Fibroblast of lung (primary cell): ENCODE data around the gene MPPED2. TPM values are rescaled to one million over a fixed set of nuclear protein-coding genes. Genes with fewer than 3 reads are reported as not detected.

Experiments used
- DNase-seq, 2 donors: peaks; one replicate each; pipeline versions ENCODE4 v3.0.0 to v3.0.0-alpha.2; 2010; ENCODE audit warnings: low read depth in 2 of 2
- H2AFZ ChIP-seq: 2 replicates; pipeline ENCODE4 v1.5.1; 2012; ENCODE audit warnings: low read length, control low read depth, inconsistent platforms
- H3K27ac ChIP-seq: 2 replicates; pipeline ENCODE4 v1.5.1; 2011; ENCODE audit warnings: low read length, control low read depth; ENCODE audit not compliant: insufficient read depth
- H3K27me3 ChIP-seq: 2 replicates; pipeline ENCODE4 v1.5.1; 2011; ENCODE audit warnings: mild to moderate bottlenecking, low read length; ENCODE audit not compliant: control insufficient read depth, insufficient read depth
- H3K36me3 ChIP-seq: 2 replicates; pipeline ENCODE4 v1.5.1; 2011; ENCODE audit warnings: low read length; ENCODE audit not compliant: control insufficient read depth, insufficient read depth
- H3K4me1 ChIP-seq: 2 replicates; pipeline ENCODE4 v1.5.1; 2011; ENCODE audit warnings: low read length; ENCODE audit not compliant: control insufficient read depth, insufficient read depth; ENCODE audit errors: extremely low read depth
- H3K4me2 ChIP-seq: 2 replicates; pipeline ENCODE4 v1.5.1; 2011; ENCODE audit warnings: low read length, control low read depth; ENCODE audit not compliant: insufficient read depth; ENCODE audit errors: extremely low read depth
- H3K4me3 ChIP-seq, 4 experiments: fragments of 200-600 bp in 1 of 4; sonication (generic) in 1 of 4; replicated peaks in 1 of 4; 2 replicates each; pipeline ENCODE4 v1.5.1; 2011 to 2016; ENCODE audit warnings: low read length in 4 of 4, low read depth in 3 of 4, mild to moderate bottlenecking in 3 of 4, control low read depth in 2 of 4, inconsistent platforms in 1 of 4, mixed read lengths in 1 of 4; ENCODE audit not compliant: insufficient read depth in 1 of 4; ENCODE audit errors: control extremely low read depth in 1 of 4
- H3K79me2 ChIP-seq: 2 replicates; pipeline ENCODE4 v1.5.1; 2012; ENCODE audit warnings: mild to moderate bottlenecking, low read length, inconsistent platforms; ENCODE audit not compliant: control insufficient read depth, insufficient read depth
- H3K9ac ChIP-seq: 2 replicates; pipeline ENCODE4 v1.5.1; 2011; ENCODE audit warnings: mild to moderate bottlenecking, low read length, control low read depth; ENCODE audit not compliant: insufficient read depth
- H3K9me3 ChIP-seq: 2 replicates; pipeline ENCODE4 v1.5.1; 2012; ENCODE audit warnings: low read depth, low read length; ENCODE audit not compliant: control insufficient read depth, insufficient read depth
- H4K20me1 ChIP-seq: 2 replicates; pipeline ENCODE4 v1.5.1; 2011; ENCODE audit warnings: low read length; ENCODE audit not compliant: control insufficient read depth, insufficient read depth; ENCODE audit errors: extremely low read depth
- EZH2 ChIP-seq: IDR thresholded peaks from 2 replicates; pipeline ENCODE4 v1.5.1; 2012; ENCODE audit warnings: low read length, control low read depth, mild to moderate bottlenecking; ENCODE audit errors: missing control alignments
- polyA plus RNA-seq, 2 donors: library from polyadenylated mRNA; depleted of rRNA in 1 of 2; stranded (reverse) in 1 of 2; unstranded in 1 of 2; fragments of >200 nt; gene quantifications; 2 replicates each; pipeline ENCODE4 v1.2.1, GENCODE V29; 2011 to 2012; ENCODE audit warnings: missing spikeins in 1 of 2
- total RNA-seq: library from RNA; depleted of rRNA; stranded (reverse); fragments of >200 nt; gene quantifications from 2 replicates; pipeline ENCODE4 v1.2.1, GENCODE V29; 2014
- TF ChIP-seq, protein P1 (sequence below), 2 donors: IDR thresholded peaks in 1 of 2; conservative IDR thresholded peaks in 1 of 2; 1 replicate in 1 of 2; 2 replicates in 1 of 2; pipeline ENCODE4 v1.5.1; 2011 to 2012; ENCODE audit warnings: low read length in 2 of 2, control low read depth in 1 of 2, inconsistent platforms in 1 of 2, low read depth in 1 of 2, mild to moderate bottlenecking in 1 of 2

Gene MPPED2
- total and polyA plus RNA-seq, 2 donors (not counting 1 experiment from before 2014, with no cell fraction given) = under 0.01 to 0.02 TPM

- no peaks in the 10 kb centered on the region for H4K20me1 ChIP-seq
- no peaks in the 10 kb centered on the region for H3K36me3 ChIP-seq
- no peak overlapping the region for H3K4me2 ChIP-seq
- no peak overlapping the region for H3K27ac ChIP-seq
- H3K9ac ChIP-seq = no peak overlapping the region
- H3K4me1 ChIP-seq = no peaks in the 10 kb centered on the region
- no peaks in the 10 kb centered on the region for H3K79me2 ChIP-seq
- H3K4me3 ChIP-seq = no peak overlapping the region
- DNase-seq = no peak
- no peaks in the 10 kb centered on the region for H3K9me3 ChIP-seq
- TF ChIP-seq EZH2 = no peak
- TF ChIP-seq, protein P1, sequence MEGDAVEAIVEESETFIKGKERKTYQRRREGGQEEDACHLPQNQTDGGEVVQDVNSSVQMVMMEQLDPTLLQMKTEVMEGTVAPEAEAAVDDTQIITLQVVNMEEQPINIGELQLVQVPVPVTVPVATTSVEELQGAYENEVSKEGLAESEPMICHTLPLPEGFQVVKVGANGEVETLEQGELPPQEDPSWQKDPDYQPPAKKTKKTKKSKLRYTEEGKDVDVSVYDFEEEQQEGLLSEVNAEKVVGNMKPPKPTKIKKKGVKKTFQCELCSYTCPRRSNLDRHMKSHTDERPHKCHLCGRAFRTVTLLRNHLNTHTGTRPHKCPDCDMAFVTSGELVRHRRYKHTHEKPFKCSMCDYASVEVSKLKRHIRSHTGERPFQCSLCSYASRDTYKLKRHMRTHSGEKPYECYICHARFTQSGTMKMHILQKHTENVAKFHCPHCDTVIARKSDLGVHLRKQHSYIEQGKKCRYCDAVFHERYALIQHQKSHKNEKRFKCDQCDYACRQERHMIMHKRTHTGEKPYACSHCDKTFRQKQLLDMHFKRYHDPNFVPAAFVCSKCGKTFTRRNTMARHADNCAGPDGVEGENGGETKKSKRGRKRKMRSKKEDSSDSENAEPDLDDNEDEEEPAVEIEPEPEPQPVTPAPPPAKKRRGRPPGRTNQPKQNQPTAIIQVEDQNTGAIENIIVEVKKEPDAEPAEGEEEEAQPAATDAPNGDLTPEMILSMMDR (conservative IDR thresholded peaks at IDR 0.05 in 1 of 2, IDR thresholded peaks at IDR 0.05 in 1 of 2; ENCODE audit: low read depth in 1 of 2, low read length in 2 of 2) = no peak
- no peaks in the 10 kb centered on the region for H3K27me3 ChIP-seq
- no peak overlapping the region for H2AFZ ChIP-seq
Measured at GRCh38 chr11:30549565-30549964, 36.6 kb downstream of the MPPED2 start.

GRCh38 chr11:30546334-30546733 is 39.8 kb downstream of the MPPED2 start:
- H3K27ac ChIP-seq = no peak overlapping the region
- no peaks in the 10 kb centered on the region for H3K9me3 ChIP-seq
- H3K79me2 ChIP-seq = no peaks in the 10 kb centered on the region
- no peak overlapping the region for H3K4me3 ChIP-seq
- H3K27me3 ChIP-seq = no peaks in the 10 kb centered on the region
- H4K20me1 ChIP-seq = no peaks in the 10 kb centered on the region
- no peak for DNase-seq
- H2AFZ ChIP-seq = no peak overlapping the region
- no peak overlapping the region for H3K4me2 ChIP-seq
- TF ChIP-seq, protein P1 (conservative IDR thresholded peaks at IDR 0.05 in 1 of 2, IDR thresholded peaks at IDR 0.05 in 1 of 2; ENCODE audit: low read depth in 1 of 2, low read length in 2 of 2) = no peak
- TF ChIP-seq EZH2 = no peak
- no peaks in the 10 kb centered on the region for H3K36me3 ChIP-seq
- no peak overlapping the region for H3K9ac ChIP-seq
- no peaks in the 10 kb centered on the region for H3K4me1 ChIP-seq

GRCh38 chr11:30545507-30545906 is 40.6 kb downstream of the MPPED2 start:
- H3K4me3 ChIP-seq = no peak overlapping the region
- H3K36me3 ChIP-seq = no peaks in the 10 kb centered on the region
- TF ChIP-seq EZH2 = no peak
- TF ChIP-seq, protein P1 (conservative IDR thresholded peaks at IDR 0.05 in 1 of 2, IDR thresholded peaks at IDR 0.05 in 1 of 2; ENCODE audit: low read depth in 1 of 2, low read length in 2 of 2) = no peak
- H3K4me2 ChIP-seq = no peak overlapping the region
- H3K9ac ChIP-seq = no peak overlapping the region
- no peaks in the 10 kb centered on the region for H3K4me1 ChIP-seq
- DNase-seq = no peak
- no peaks in the 10 kb centered on the region for H4K20me1 ChIP-seq
- no peaks in the 10 kb centered on the region for H3K9me3 ChIP-seq
- H3K27me3 ChIP-seq = no peaks in the 10 kb centered on the region
- no peak overlapping the region for H3K27ac ChIP-seq
- H3K79me2 ChIP-seq = no peaks in the 10 kb centered on the region
- no peak overlapping the region for H2AFZ ChIP-seq
